Astrocyte (in vitro differentiated cells and primary cell): ENCODE data around the gene THRSP. TPM values are rescaled to one million over a fixed set of nuclear protein-coding genes. Genes with fewer than 3 reads are reported as not detected.

ENCODE experiments used
- DNase-seq: peaks from one replicate; pipeline ENCODE4 v3.0.0-alpha.2; 2010; ENCODE audit warnings: low read depth
- FAIRE-seq: peaks from 2 replicates; lab custom pipeline; 2011; peaks lifted over from hg19 to GRCh38; lab: Jason Lieb, UNC
- H2AFZ ChIP-seq: 2 replicates; pipeline ENCODE4 v1.6.0; 2012; ENCODE audit warnings: low read depth, low read length, inconsistent platforms
- H3K27ac ChIP-seq: 2 replicates; pipeline ENCODE4 v1.5.1; 2011; ENCODE audit warnings: low read depth, low read length, inconsistent platforms
- H3K27me3 ChIP-seq: 2 replicates; pipeline ENCODE4 v1.6.0; 2011; ENCODE audit warnings: low read length, inconsistent platforms; ENCODE audit not compliant: insufficient read depth
- H3K36me3 ChIP-seq: 2 replicates; pipeline ENCODE4 v1.5.1; 2011; ENCODE audit warnings: low read length, inconsistent platforms; ENCODE audit not compliant: insufficient read depth
- H3K4me1 ChIP-seq: 2 replicates; pipeline ENCODE4 v1.5.1; 2011; ENCODE audit warnings: low read length, inconsistent platforms; ENCODE audit not compliant: insufficient read depth
- H3K4me2 ChIP-seq: 2 replicates; pipeline ENCODE4 v1.6.0; 2012; ENCODE audit warnings: low read length, inconsistent platforms
- H3K4me3 ChIP-seq: 2 replicates; pipeline ENCODE4 v1.5.1; 2011; ENCODE audit warnings: low read depth, mild to moderate bottlenecking, low read length, inconsistent platforms; ENCODE audit not compliant: insufficient read depth
- H3K79me2 ChIP-seq: 2 replicates; pipeline ENCODE4 v1.6.0; 2012; ENCODE audit warnings: mild to moderate bottlenecking, low read length, inconsistent platforms; ENCODE audit not compliant: insufficient read depth
- H3K9ac ChIP-seq: 2 replicates; pipeline ENCODE4 v1.6.0; 2012; ENCODE audit warnings: mild to moderate bottlenecking, low read length, inconsistent platforms
- H3K9me3 ChIP-seq: 2 replicates; pipeline ENCODE4 v1.5.1; 2012; ENCODE audit warnings: low read depth, mild to moderate bottlenecking, low read length, inconsistent platforms; ENCODE audit not compliant: insufficient read depth
- H4K20me1 ChIP-seq: 2 replicates; pipeline ENCODE4 v1.6.0; 2012; ENCODE audit warnings: low read length, inconsistent platforms; ENCODE audit not compliant: insufficient read depth
- H3K27ac Mint-ChIP-seq: one replicate; pipeline ENCODE4 v1.8.0; 2021; ENCODE audit warnings: mild to moderate bottlenecking, mixed read lengths; ENCODE audit not compliant: unreplicated experiment
- H3K27me3 Mint-ChIP-seq: one replicate; pipeline ENCODE4 v1.8.0; 2021; ENCODE audit warnings: low read depth, mixed read lengths; ENCODE audit not compliant: unreplicated experiment
- H3K36me3 Mint-ChIP-seq: one replicate; pipeline ENCODE4 v1.8.0; 2021; ENCODE audit warnings: low read depth, mixed read lengths; ENCODE audit not compliant: unreplicated experiment
- H3K4me1 Mint-ChIP-seq: one replicate; pipeline ENCODE4 v1.8.0; 2021; ENCODE audit warnings: low read depth, mixed read lengths; ENCODE audit not compliant: unreplicated experiment
- H3K4me3 Mint-ChIP-seq: one replicate; pipeline ENCODE4 v1.8.0; 2021; ENCODE audit warnings: mild to moderate bottlenecking, moderate library complexity, mixed read lengths; ENCODE audit not compliant: unreplicated experiment
- H3K9me3 Mint-ChIP-seq: one replicate; pipeline ENCODE4 v1.8.0; 2021; ENCODE audit warnings: mild to moderate bottlenecking, mixed read lengths; ENCODE audit not compliant: unreplicated experiment
- EZH2 ChIP-seq: IDR thresholded peaks from 2 replicates; pipeline ENCODE4 v1.6.1; 2012; ENCODE audit warnings: mild to moderate bottlenecking, low read length, inconsistent platforms; ENCODE audit not compliant: insufficient read depth
- total RNA-seq: library from RNA; stranded (reverse); gene quantifications from 2 replicates; pipeline ENCODE4 v1.2.1, GENCODE V29; 2021
- TF ChIP-seq, protein P1 (sequence below): IDR thresholded peaks from 2 replicates; pipeline ENCODE4 v1.5.1; 2011; ENCODE audit warnings: low read depth, mild to moderate bottlenecking, inconsistent platforms, low read length, moderate library complexity; ENCODE audit not compliant: insufficient read depth

THRSP gene
- total RNA-seq, 1 donor from 2014 or later = not detected

DNA sequence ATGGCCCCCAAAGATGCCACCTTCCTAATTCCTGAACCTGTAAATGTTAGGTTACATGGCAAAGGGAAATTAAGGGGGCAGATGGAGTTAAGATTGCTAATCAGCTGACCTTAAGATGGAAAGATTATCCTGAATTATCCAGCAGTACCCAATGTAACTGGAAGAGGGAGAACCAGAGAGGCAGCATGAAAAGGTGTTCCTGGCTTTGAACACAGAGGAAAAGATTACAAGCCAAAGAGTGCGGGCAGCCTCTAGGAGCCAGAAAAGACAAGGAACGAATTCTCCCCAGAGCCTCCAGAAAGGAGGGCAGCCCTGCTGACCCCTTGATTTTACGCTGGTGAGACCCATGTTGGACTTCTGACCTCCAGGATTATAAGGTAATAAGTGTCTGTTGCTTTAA, 15.1 kb upstream of the THRSP start:
- H3K9me3 Mint-ChIP-seq = no peaks in the 10 kb centered on the region
- FAIRE-seq (no peak), DNase-seq (no peak)
- Histone ChIP-seq H3K27ac (no peak overlapping the region), H3K4me3 (no peak overlapping the region), H3K79me2 (no peaks in the 10 kb centered on the region), H3K27me3 (no peaks in the 10 kb centered on the region), H4K20me1 (no peaks in the 10 kb centered on the region), H3K9ac (no peak overlapping the region), H3K36me3 (no peaks in the 10 kb centered on the region), H3K9me3 (no peaks in the 10 kb centered on the region), H2AFZ (no peak overlapping the region), H3K4me2 (no peak overlapping the region), H3K4me1 (peaks cover 9% of the 10 kb centered on the region)
- peak overlapping the region; percentile 55 for H3K4me3 Mint-ChIP-seq
- H3K27me3 Mint-ChIP-seq = peaks cover 2% of the 10 kb centered on the region
- TF ChIP-seq EZH2 = no peak
- TF ChIP-seq, protein P1, sequence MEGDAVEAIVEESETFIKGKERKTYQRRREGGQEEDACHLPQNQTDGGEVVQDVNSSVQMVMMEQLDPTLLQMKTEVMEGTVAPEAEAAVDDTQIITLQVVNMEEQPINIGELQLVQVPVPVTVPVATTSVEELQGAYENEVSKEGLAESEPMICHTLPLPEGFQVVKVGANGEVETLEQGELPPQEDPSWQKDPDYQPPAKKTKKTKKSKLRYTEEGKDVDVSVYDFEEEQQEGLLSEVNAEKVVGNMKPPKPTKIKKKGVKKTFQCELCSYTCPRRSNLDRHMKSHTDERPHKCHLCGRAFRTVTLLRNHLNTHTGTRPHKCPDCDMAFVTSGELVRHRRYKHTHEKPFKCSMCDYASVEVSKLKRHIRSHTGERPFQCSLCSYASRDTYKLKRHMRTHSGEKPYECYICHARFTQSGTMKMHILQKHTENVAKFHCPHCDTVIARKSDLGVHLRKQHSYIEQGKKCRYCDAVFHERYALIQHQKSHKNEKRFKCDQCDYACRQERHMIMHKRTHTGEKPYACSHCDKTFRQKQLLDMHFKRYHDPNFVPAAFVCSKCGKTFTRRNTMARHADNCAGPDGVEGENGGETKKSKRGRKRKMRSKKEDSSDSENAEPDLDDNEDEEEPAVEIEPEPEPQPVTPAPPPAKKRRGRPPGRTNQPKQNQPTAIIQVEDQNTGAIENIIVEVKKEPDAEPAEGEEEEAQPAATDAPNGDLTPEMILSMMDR = no peak
- no peak overlapping the region for H3K27ac Mint-ChIP-seq
- no peaks in the 10 kb centered on the region for H3K36me3 Mint-ChIP-seq
- peaks cover 10% of the 10 kb centered on the region for H3K4me1 Mint-ChIP-seq

DNA sequence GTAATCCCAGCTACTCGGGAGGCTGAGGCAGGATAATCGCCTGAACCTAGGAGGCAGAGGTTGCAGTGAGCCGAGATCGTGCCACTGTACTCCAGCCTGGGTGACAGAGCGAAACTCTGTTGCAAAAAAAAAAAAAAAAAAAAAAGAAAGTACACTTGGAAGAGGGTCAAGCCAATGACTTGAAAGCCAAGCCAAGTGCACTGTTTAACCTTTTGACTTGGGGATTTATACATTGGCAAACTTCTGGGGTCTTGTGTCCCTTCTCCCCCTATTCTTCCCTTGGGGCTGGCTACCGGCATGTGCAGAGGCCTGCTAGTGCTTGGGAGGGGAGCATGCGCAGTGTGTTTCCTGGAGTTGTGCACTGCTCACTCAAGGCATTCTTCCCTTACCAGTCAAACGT, 14.3 kb upstream of the THRSP start:
- no peak for TF ChIP-seq EZH2
- TF ChIP-seq, protein P1 = no peak
- Histone ChIP-seq H3K9ac (no peak overlapping the region), H3K9me3 (no peaks in the 10 kb centered on the region), H3K79me2 (no peaks in the 10 kb centered on the region), H3K27me3 (no peaks in the 10 kb centered on the region), H3K4me3 (no peak overlapping the region), H3K27ac (no peak overlapping the region), H4K20me1 (no peaks in the 10 kb centered on the region), H3K36me3 (no peaks in the 10 kb centered on the region), H2AFZ (no peak overlapping the region), H3K4me1 (peaks cover 9% of the 10 kb centered on the region), H3K4me2 (no peak overlapping the region)
- Mint-ChIP-seq H3K27me3 (no peaks in the 10 kb centered on the region), H3K27ac (no peak overlapping the region), H3K4me1 (peaks cover 10% of the 10 kb centered on the region), H3K4me3 (no peak overlapping the region), H3K36me3 (no peaks in the 10 kb centered on the region), H3K9me3 (no peaks in the 10 kb centered on the region)
- DNase-seq = no peak
- FAIRE-seq = no peak

DNA sequence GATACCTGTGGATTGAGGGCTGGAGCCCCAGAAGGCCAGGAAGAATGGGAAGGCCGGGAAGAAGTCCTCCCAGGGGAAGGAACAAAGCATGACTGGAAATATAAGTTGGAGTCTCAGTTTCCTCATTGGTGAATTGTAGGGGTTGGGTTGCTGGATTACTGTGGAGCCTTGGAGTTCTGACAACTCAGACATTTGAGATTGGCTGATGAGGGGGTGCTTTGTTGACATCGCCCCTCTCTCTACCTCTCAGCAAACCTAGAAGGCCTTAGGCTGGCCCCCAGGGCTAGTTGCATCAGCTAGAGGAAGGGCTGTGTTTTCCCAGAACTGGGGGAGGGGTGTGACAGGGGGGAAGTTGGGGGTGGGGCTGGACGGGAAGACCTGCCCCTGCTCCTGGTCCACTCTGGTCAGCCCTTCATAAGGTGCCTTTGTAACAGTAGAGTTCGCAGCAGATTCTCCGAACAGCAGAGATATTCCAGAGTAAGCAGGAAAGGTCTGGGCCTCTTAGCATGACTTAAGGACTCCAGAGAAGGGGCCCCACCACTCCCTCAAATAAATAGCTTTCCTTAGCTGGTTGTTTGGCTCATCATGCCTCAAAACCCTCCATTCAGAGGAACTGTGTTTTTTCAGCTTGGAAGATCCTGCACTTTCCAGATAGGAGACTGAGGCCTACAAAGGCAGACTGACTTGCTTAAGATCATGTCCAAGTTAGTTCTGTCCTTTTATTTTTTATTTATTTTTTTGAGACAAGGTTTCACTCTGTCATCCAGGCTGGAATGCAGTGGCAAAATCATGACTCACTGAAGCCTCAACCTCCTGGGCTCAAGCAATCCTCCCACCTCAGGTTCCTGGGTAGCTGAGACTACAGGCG, 12.5 kb upstream of the THRSP start:
- H3K27ac Mint-ChIP-seq = peak overlapping the region; percentile 99
- Histone ChIP-seq H3K79me2 (no peaks in the 10 kb centered on the region), H3K27ac (peak overlapping the region; percentile 64)

More for the DNA sequence above, 12.5 kb upstream of the THRSP start:
- Histone ChIP-seq H3K36me3 (no peaks in the 10 kb centered on the region), H2AFZ (peak overlapping the region; percentile 37), H3K27me3 (no peaks in the 10 kb centered on the region), H3K9ac (peak overlapping the region; percentile 41), H4K20me1 (no peaks in the 10 kb centered on the region), H3K4me3 (no peak overlapping the region), H3K4me1 (peaks cover 9% of the 10 kb centered on the region), H3K4me2 (peak overlapping the region; percentile 24), H3K9me3 (no peaks in the 10 kb centered on the region)
- H3K36me3 Mint-ChIP-seq = peaks cover 2% of the 10 kb centered on the region
- H3K9me3 Mint-ChIP-seq = no peaks in the 10 kb centered on the region
- TF ChIP-seq, protein P1 = no peak
- FAIRE-seq (no peak), DNase-seq (peak; percentile 68)
- peak overlapping the region; percentile 62 for H3K4me3 Mint-ChIP-seq
- H3K4me1 Mint-ChIP-seq = peaks cover 10% of the 10 kb centered on the region
- H3K27me3 Mint-ChIP-seq = no peaks in the 10 kb centered on the region
